A549 (cell line): ENCODE results near the gene KRT17.

Experiments
- CHD4 ChIP-seq: fragments of 200-600 bp; sonication (generic); IDR thresholded peaks from 2 replicates; pipeline ENCODE4 v1.6.1; 2016; ENCODE audit warnings: antibody characterized with exemption, mild to moderate bottlenecking, borderline replicate concordance
- MAFK ChIP-seq: fragments of 450-650 bp; IDR thresholded peaks from 2 replicates; pipeline ENCODE4 v1.6.1; 2014; ENCODE audit not compliant: partially characterized antibody
- POLR2A ChIP-seq: IDR thresholded peaks from 2 replicates; pipeline ENCODE4 v1.6.1; 2012; ENCODE audit warnings: mild to moderate bottlenecking, low read length
- ZSCAN20 ChIP-seq: fragments of 250-450 bp; sonication (Bioruptor Pico); IDR thresholded peaks from 2 replicates; pipeline ENCODE4 v1.8.0; 2022; ENCODE audit warnings: mild to moderate bottlenecking, moderate library complexity
- TF ChIP-seq, protein P1 (sequence below): fragments of >200 bp; sonication (Bioruptor Twin); formaldehyde crosslinking; IDR thresholded peaks from 3 replicates; pipeline ENCODE4 v1.5.1; 2016

DNA sequence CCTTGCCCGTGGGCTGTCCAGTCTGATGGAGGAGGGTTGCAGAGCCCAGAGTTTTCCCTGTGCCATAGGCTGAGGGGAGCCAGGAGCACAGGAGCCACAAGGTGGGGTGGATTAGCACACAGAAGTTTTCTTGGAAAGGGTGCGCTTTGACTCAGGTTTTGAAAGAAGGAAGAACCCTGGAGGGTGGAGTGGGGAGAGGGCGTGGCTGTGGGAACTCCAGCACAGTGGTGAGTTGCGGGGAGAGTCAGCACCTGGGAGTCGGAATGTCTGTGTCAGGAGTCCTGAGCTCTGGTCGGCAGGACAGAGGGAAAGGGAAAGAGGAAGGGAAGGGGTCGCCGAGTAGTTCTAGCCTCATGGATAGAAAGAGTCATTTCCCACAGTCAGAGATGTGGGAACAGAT, 28.8 kb downstream of the KRT17 start:
- no peak for TF ChIP-seq MAFK
- TF ChIP-seq, protein P1, sequence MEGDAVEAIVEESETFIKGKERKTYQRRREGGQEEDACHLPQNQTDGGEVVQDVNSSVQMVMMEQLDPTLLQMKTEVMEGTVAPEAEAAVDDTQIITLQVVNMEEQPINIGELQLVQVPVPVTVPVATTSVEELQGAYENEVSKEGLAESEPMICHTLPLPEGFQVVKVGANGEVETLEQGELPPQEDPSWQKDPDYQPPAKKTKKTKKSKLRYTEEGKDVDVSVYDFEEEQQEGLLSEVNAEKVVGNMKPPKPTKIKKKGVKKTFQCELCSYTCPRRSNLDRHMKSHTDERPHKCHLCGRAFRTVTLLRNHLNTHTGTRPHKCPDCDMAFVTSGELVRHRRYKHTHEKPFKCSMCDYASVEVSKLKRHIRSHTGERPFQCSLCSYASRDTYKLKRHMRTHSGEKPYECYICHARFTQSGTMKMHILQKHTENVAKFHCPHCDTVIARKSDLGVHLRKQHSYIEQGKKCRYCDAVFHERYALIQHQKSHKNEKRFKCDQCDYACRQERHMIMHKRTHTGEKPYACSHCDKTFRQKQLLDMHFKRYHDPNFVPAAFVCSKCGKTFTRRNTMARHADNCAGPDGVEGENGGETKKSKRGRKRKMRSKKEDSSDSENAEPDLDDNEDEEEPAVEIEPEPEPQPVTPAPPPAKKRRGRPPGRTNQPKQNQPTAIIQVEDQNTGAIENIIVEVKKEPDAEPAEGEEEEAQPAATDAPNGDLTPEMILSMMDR = no peak
- no peak for TF ChIP-seq POLR2A
- TF ChIP-seq ZSCAN20 (CRISPR knock-in tag) = no peak
- TF ChIP-seq CHD4 = no peak
